ENCODE data around the gene PSTK.

The PSTK gene

GRCh38 chr10:123013456-123014419 is 33.5 kb downstream of the PSTK start:
- TF ChIP-seq TCF12 (IDR thresholded peaks at IDR 0.05; ENCODE audit: low read depth) = no peak
- TF ChIP-seq FOXM1 (IDR thresholded peaks at IDR 0.05; ENCODE audit: borderline replicate concordance, low read depth) = no peak
- TF ChIP-seq RAD21 (IDR thresholded peaks at IDR 0.05; ENCODE audit: low read depth) = no peak
- TF ChIP-seq NFIC (IDR thresholded peaks at IDR 0.05) = no peak
- TF ChIP-seq MAX (IDR thresholded peaks at IDR 0.05) = no peak
- no peak for TF ChIP-seq TAF1 (IDR thresholded peaks at IDR 0.05; ENCODE audit: low read depth)
- TF ChIP-seq ZBTB7A (IDR thresholded peaks at IDR 0.05; ENCODE audit: low read depth) = no peak
- TF ChIP-seq CEBPB (IDR thresholded peaks at IDR 0.05) = no peak
- TF ChIP-seq EGR1 (IDR thresholded peaks at IDR 0.05) = no peak
- TF ChIP-seq USF1 (IDR thresholded peaks at IDR 0.05) = no peak
- no peak for TF ChIP-seq TEAD4 (IDR thresholded peaks at IDR 0.05)
- TF ChIP-seq CREB1 (IDR thresholded peaks at IDR 0.05; ENCODE audit: low read depth) = no peak

GRCh38 chr10:123014772-123015171 is 34.6 kb downstream of the PSTK start:
- TF ChIP-seq YY1 (IDR thresholded peaks at IDR 0.05; ENCODE audit: low read depth) (no peak), CEBPB (IDR thresholded peaks at IDR 0.05) (no peak), TEAD4 (IDR thresholded peaks at IDR 0.05) (no peak), EP300 (IDR thresholded peaks at IDR 0.05; ENCODE audit: borderline replicate concordance) (no peak), MAX (IDR thresholded peaks at IDR 0.05) (no peak), NFIC (IDR thresholded peaks at IDR 0.05) (no peak)

- TF ChIP-seq FOXM1 (IDR thresholded peaks at IDR 0.05; ENCODE audit: borderline replicate concordance, low read depth) = no peak
- TF ChIP-seq MAX (IDR thresholded peaks at IDR 0.05) = no peak
- TF ChIP-seq REST (IDR thresholded peaks at IDR 0.05; ENCODE audit: low read depth) = no peak
- TF ChIP-seq NFIC (IDR thresholded peaks at IDR 0.05) = no peak
- no peak for TF ChIP-seq RAD21 (IDR thresholded peaks at IDR 0.05; ENCODE audit: low read depth)
- TF ChIP-seq ZBTB7A (IDR thresholded peaks at IDR 0.05; ENCODE audit: low read depth) = no peak
- no peak for TF ChIP-seq EGR1 (IDR thresholded peaks at IDR 0.05)
- TF ChIP-seq TCF12 (IDR thresholded peaks at IDR 0.05; ENCODE audit: low read depth) = no peak
- TF ChIP-seq CREB1 (IDR thresholded peaks at IDR 0.05; ENCODE audit: low read depth) = no peak
Measured at GRCh38 chr10:123016228-123016627, 36.0 kb downstream of the PSTK start.

GRCh38 chr10:123017421-123018165 is 37.4 kb downstream of the PSTK start:
- TF ChIP-seq TAF1 (IDR thresholded peaks at IDR 0.05; ENCODE audit: low read depth) (no peak), EGR1 (IDR thresholded peaks at IDR 0.05) (no peak), ZBTB7A (IDR thresholded peaks at IDR 0.05; ENCODE audit: low read depth) (no peak), MAX (IDR thresholded peaks at IDR 0.05) (no peak), RAD21 (IDR thresholded peaks at IDR 0.05; ENCODE audit: low read depth) (no peak), CEBPB (IDR thresholded peaks at IDR 0.05) (no peak), REST (IDR thresholded peaks at IDR 0.05; ENCODE audit: low read depth) (no peak), TCF12 (IDR thresholded peaks at IDR 0.05; ENCODE audit: low read depth) (no peak)

- TF ChIP-seq CREB1 (IDR thresholded peaks at IDR 0.05; ENCODE audit: low read depth) (no peak), EP300 (IDR thresholded peaks at IDR 0.05; ENCODE audit: borderline replicate concordance) (no peak), TEAD4 (IDR thresholded peaks at IDR 0.05) (no peak), ZBTB7A (IDR thresholded peaks at IDR 0.05; ENCODE audit: low read depth) (no peak), EGR1 (IDR thresholded peaks at IDR 0.05) (no peak)
Measured at GRCh38 chr10:123018531-123018930, 38.3 kb downstream of the PSTK start.
